Endothelial cell of umbilical vein (primary cell): ENCODE data around the gene MT1X. TPM values are rescaled to one million over a fixed set of nuclear protein-coding genes. Genes with fewer than 3 reads are reported as not detected.

ENCODE experiments used
- BruUV-seq: library from RNA; stranded (reverse); fragments of 400-500 nt; replicated peaks from 2 replicates; lab custom pipeline; 2021; lab: Mats Ljungman, UMichigan
- CTCF ChIA-PET: fragments of 300-600, 350-600 bp; sonication (Branson Sonifier 250); formaldehyde crosslinking; loops from one replicate; lab custom pipeline; 2021; ENCODE audit warnings: antibody characterized with exemption, inconsistent platforms; lab: Charles Lee
- POLR2A ChIA-PET: fragments of 300-600, 350-600 bp; sonication (Branson Sonifier 250); formaldehyde crosslinking; loops from one replicate; lab custom pipeline; 2021; ENCODE audit warnings: antibody characterized with exemption, inconsistent platforms; lab: Charles Lee
- DNase-seq: peaks from one replicate; pipeline ENCODE4 v3.0.0-alpha.2; 2011; ENCODE audit warnings: low read depth, low spot score
- FAIRE-seq: peaks from 2 replicates; lab custom pipeline; 2011; peaks lifted over from hg19 to GRCh38; lab: Jason Lieb, UNC
- H2AFZ ChIP-seq: 2 replicates; pipeline ENCODE4 v1.6.0; 2012; ENCODE audit warnings: low read depth, low read length, control low read depth, inconsistent platforms
- H3K27ac ChIP-seq: 2 replicates; pipeline ENCODE4 v1.5.1; 2011; ENCODE audit warnings: low read depth, mild to moderate bottlenecking, control low read depth, low read length, moderate library complexity; ENCODE audit not compliant: insufficient read depth
- H3K27me3 ChIP-seq, 2 experiments: 2 replicates each; pipeline versions ENCODE4 v1.6.0 to v1.6.1; 2011; ENCODE audit warnings: low read length in 2 of 2, mixed read lengths in 1 of 2; ENCODE audit not compliant: control insufficient read depth in 2 of 2, insufficient read depth in 2 of 2
- H3K36me3 ChIP-seq, 2 experiments: 2 replicates in 1 of 2; 3 replicates in 1 of 2; pipeline ENCODE4 v1.5.1; 2011; ENCODE audit warnings: low read length in 2 of 2, mild to moderate bottlenecking in 1 of 2, moderate library complexity in 1 of 2; ENCODE audit not compliant: control insufficient read depth in 2 of 2, insufficient read depth in 2 of 2; ENCODE audit errors: extremely low read depth in 1 of 2
- H3K4me1 ChIP-seq: 3 replicates; pipeline ENCODE4 v1.5.1; 2011; ENCODE audit warnings: mild to moderate bottlenecking, low read length; ENCODE audit not compliant: control insufficient read depth, insufficient read depth; ENCODE audit errors: extremely low read depth
- H3K4me2 ChIP-seq: 2 replicates; pipeline ENCODE4 v1.6.1; 2011; ENCODE audit warnings: low read length, control low read depth, mixed read lengths; ENCODE audit not compliant: insufficient read depth
- H3K4me3 ChIP-seq, 3 experiments: fragments of 200-600 bp in 1 of 3; sonication (generic), shearing (Covaris generic) in 1 of 3; replicated peaks in 1 of 3; 2 replicates each; pipeline ENCODE4 v1.5.1; 2011 to 2016; ENCODE audit warnings: control low read depth in 3 of 3, low read length in 3 of 3, mild to moderate bottlenecking in 2 of 3, inconsistent platforms in 1 of 3, low read depth in 1 of 3, moderate library complexity in 1 of 3; ENCODE audit not compliant: insufficient read depth in 1 of 3
- H3K79me2 ChIP-seq: 2 replicates; pipeline ENCODE4 v1.6.0; 2012; ENCODE audit warnings: low read length, inconsistent platforms; ENCODE audit not compliant: control insufficient read depth, insufficient read depth
- H3K9ac ChIP-seq: replicated peaks from 2 replicates; pipeline ENCODE3; 2011; ENCODE audit warnings: low read length, control low read depth; ENCODE audit not compliant: insufficient read depth; ENCODE audit errors: extremely low read depth
- H3K9me1 ChIP-seq: replicated peaks from 3 replicates; pipeline ENCODE4 v1.6.0; 2011; ENCODE audit warnings: mild to moderate bottlenecking, low read length; ENCODE audit not compliant: control insufficient read depth, insufficient read depth; ENCODE audit errors: extremely low read depth
- H3K9me3 ChIP-seq: replicated peaks from 2 replicates; pipeline ENCODE4 v1.5.1; 2012; ENCODE audit warnings: low read length, inconsistent platforms; ENCODE audit not compliant: control insufficient read depth, insufficient read depth
- H4K20me1 ChIP-seq: replicated peaks from 2 replicates; pipeline ENCODE3; 2011; ENCODE audit warnings: mild to moderate bottlenecking, low read length; ENCODE audit not compliant: control insufficient read depth, insufficient read depth; ENCODE audit errors: extremely low read depth
- EZH2 ChIP-seq: IDR thresholded peaks from 2 replicates; pipeline ENCODE4 v1.6.1; 2012; ENCODE audit warnings: borderline replicate concordance, low read depth, mild to moderate bottlenecking, moderate library complexity, low read length, inconsistent platforms; ENCODE audit not compliant: severe bottlenecking
- FOS ChIP-seq: IDR thresholded peaks from 2 replicates; pipeline ENCODE4 v1.6.1; 2011; ENCODE audit warnings: mild to moderate bottlenecking, low read length, moderate library complexity, borderline replicate concordance; ENCODE audit not compliant: insufficient read depth
- GATA2 ChIP-seq: IDR thresholded peaks from 2 replicates; pipeline ENCODE4 v1.7.0; 2011; ENCODE audit warnings: low read depth, mild to moderate bottlenecking, moderate library complexity, mixed read lengths, low read length; ENCODE audit not compliant: insufficient read length, insufficient read depth
- JUN ChIP-seq: IDR thresholded peaks from 2 replicates; pipeline ENCODE4 v1.6.1; 2011; ENCODE audit warnings: borderline replicate concordance, low read depth; ENCODE audit not compliant: insufficient read length, insufficient read depth
- MAX ChIP-seq: IDR thresholded peaks from 2 replicates; pipeline ENCODE4 v1.6.1; 2011; ENCODE audit not compliant: insufficient read depth, insufficient read length
- MYC ChIP-seq: IDR thresholded peaks from one replicate; pipeline ENCODE4 v1.6.1; 2011; ENCODE audit warnings: mild to moderate bottlenecking, low read depth, low read length
- POLR2A ChIP-seq: IDR thresholded peaks from 2 replicates; pipeline ENCODE4 v1.6.1; 2012; ENCODE audit warnings: low read depth, mild to moderate bottlenecking, control low read depth, low read length
- POLR2AphosphoS5 ChIP-seq: IDR thresholded peaks from 2 replicates; pipeline ENCODE4 v1.6.1; 2012; ENCODE audit warnings: low read depth, mild to moderate bottlenecking, control low read depth, low read length, moderate library complexity; ENCODE audit not compliant: insufficient read depth
- dilution Hi-C: fragments of 300-500 bp; cut with MboI; formaldehyde crosslinking; loops from one replicate; pipeline ENCODE4 v1.15.0; 2019; ENCODE audit warnings: low sequenced_read_pairs; ENCODE audit not compliant: extremely low pct_ligation_motif_present
- intact Hi-C: fragments of 100-400 bp; cut with micrococcal nuclease; formaldehyde crosslinking; loops from one replicate; pipeline ENCODE4 v1.10.0; 2022
- polyA plus RNA-seq, 4 experiments: library from polyadenylated mRNA; depleted of rRNA in 3 of 4; stranded (reverse) in 3 of 4; unstranded in 1 of 4; fragments of >200 nt; gene quantifications; 2 replicates each; pipeline versions ENCODE4 v1.2.1 to v1.2.3, GENCODE V29; 2011 to 2012; ENCODE audit warnings: missing spikeins in 1 of 4
- total RNA-seq: library from RNA; stranded (reverse); gene quantifications from 2 replicates; pipeline ENCODE4 v1.2.3, GENCODE V29; 2021
- TF ChIP-seq, protein P1 (sequence below), 2 donors: IDR thresholded peaks; 1 replicate in 1 of 2; 2 replicates in 1 of 2; pipeline ENCODE4 v1.5.1; 2011; ENCODE audit warnings: low read length in 2 of 2, mild to moderate bottlenecking in 2 of 2, moderate library complexity in 2 of 2, control low read depth in 1 of 2, inconsistent platforms in 1 of 2, low read depth in 1 of 2; ENCODE audit not compliant: insufficient read depth in 1 of 2; ENCODE audit errors: extremely low read depth in 1 of 2

Gene MT1X
- total and polyA plus RNA-seq, 2 donors (not counting 3 experiments of a cell fraction or from before 2014, with no cell fraction given): 15.6 to 46.7 TPM

GRCh38 chr16:56708525-56709442 is 26.5 kb downstream of the MT1X start:
- no peak for DNase-seq
- Histone ChIP-seq H3K9me3 (no peaks in the 10 kb centered on the region), H3K79me2 (no peaks in the 10 kb centered on the region), H3K27ac (no peak overlapping the region), H4K20me1 (no peaks in the 10 kb centered on the region), H3K27me3 (no peaks in the 10 kb centered on the region), H3K4me3 (no peak overlapping the region), H3K4me1 (no peaks in the 10 kb centered on the region), H3K9ac (no peak overlapping the region), H3K9me1 (no peaks in the 10 kb centered on the region), H2AFZ (no peak overlapping the region), H3K4me2 (no peak overlapping the region), H3K36me3 (no peaks in the 10 kb centered on the region)
- no TSS peak for BruUV-seq
- intact Hi-C loops (loop anchor here (10.0 kb wide), 2 partner anchors 234 to 394 kb away; no protein-coding TSS in a partner anchor), dilution Hi-C loops (no loop called here)
- TF ChIP-seq EZH2: no peak
- no peak for TF ChIP-seq GATA2
- no peak for TF ChIP-seq JUN
- no peak for TF ChIP-seq POLR2A
- no peak for TF ChIP-seq POLR2AphosphoS5
- TF ChIP-seq FOS: no peak
- no peak for TF ChIP-seq MAX
- TF ChIP-seq, protein P1, sequence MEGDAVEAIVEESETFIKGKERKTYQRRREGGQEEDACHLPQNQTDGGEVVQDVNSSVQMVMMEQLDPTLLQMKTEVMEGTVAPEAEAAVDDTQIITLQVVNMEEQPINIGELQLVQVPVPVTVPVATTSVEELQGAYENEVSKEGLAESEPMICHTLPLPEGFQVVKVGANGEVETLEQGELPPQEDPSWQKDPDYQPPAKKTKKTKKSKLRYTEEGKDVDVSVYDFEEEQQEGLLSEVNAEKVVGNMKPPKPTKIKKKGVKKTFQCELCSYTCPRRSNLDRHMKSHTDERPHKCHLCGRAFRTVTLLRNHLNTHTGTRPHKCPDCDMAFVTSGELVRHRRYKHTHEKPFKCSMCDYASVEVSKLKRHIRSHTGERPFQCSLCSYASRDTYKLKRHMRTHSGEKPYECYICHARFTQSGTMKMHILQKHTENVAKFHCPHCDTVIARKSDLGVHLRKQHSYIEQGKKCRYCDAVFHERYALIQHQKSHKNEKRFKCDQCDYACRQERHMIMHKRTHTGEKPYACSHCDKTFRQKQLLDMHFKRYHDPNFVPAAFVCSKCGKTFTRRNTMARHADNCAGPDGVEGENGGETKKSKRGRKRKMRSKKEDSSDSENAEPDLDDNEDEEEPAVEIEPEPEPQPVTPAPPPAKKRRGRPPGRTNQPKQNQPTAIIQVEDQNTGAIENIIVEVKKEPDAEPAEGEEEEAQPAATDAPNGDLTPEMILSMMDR (IDR thresholded peaks at IDR 0.05; ENCODE audit: extremely low read depth in 1 of 2, insufficient read depth in 1 of 2, low read depth in 1 of 2, low read length in 2 of 2): no peak
- TF ChIP-seq MYC: no peak
- ChIA-PET POLR2A (no interaction called here), CTCF (interaction anchor here (0.6 to 2.6 kb wide), 4 partner anchors 35 to 1732 kb away, joined by 3 to 8 read pairs (median 4); no protein-coding TSS in a partner anchor)
- no peak for FAIRE-seq
